Measurements from ENCODE around the gene GSAP.
"Not testable (repeated sequence)": the region's sequence is repeated elsewhere in the genome, so short reads cannot be mapped to it uniquely, and the experiment has no call there.

Gene GSAP

DNA sequence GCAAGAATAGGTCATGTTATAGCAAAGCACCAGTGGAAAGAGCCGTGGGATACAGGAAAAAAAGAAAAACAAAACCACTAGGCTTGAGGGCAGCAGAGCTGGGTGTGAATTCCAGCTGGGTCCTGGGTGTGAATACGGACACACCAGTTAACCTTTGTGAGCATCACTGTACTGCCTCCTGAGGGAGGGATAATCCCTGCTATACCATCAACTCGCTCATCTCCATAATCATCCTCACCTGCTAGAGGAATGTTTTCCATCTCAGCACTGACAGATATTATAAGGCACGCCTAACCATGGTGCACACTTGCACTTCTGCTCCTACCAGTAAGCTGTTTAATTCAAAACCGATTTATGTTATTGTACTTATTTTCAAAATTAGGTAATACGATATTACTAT, 62.2 kb downstream of the GSAP start:
- no peak for DNase-seq

DNA sequence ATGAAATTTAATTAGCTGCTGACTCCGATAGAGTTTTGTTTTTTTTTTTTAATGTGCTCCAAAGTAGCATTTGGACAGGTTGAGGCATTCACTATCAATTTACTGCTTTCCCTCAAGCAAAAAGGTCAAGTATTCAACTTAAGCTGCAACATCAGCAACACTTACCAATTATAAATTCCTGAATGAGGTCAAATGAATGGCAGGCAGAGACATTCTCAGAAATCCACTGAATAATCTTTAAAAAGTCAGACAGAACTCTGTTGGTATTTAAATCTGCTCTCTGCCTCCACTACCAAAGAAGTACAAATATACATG, 62.8 kb downstream of the GSAP start:
- DNase-seq, result no peak

DNA sequence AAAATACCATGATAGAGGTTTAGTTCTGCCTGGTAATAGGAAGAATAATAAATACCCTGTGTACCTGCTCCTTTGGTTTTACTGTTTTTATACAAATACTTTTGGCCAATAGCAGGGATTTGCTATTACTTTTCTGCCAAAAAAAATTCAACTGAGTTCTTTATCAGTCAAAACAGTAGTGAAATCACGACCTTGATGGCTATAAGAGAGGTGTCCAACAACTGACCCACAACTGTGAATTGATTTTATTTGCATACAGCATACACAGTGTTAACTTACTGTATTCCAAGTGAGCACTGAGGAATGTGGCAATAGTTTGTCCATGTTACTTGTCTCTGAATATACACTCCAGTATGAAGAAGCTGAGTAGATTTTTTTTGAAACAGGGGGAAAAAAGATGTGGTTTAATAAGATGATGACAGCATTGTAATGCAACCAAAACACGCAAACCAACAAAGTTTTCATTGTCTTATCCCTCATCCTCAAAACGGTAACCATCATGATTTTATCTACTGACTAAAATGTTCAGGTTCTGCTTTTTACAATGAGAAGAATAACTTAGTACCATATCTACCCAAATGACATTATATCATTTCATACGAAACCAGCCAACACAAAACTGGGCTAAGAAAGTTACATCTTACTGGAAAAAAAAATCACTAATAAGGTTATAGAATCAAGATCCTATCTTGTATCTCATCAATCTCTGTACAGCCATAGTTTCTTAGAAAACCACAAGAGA, 63.3 kb downstream of the GSAP start:
- no peak for DNase-seq

DNA sequence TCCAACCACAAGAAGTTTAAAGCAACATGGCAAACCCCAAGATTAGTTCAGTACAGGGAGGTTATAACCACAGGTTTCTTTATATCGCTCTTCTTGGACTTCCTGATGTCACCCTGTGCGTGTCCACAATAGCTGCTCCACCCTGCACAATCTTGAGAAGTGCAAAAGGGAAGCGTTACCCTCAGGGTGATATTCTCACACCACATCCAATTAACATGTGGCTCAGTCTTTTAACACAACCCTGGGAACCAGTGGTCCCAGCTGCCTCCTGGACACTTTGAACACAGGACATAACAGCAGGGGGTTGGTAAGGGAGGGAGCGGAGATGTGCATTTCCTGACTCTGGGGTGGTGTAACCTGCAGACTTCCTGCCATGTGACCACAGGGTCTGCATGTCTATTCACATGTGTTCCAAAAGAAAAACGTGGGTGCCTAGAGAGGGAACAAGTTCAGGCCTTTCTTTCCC, 64.6 kb downstream of the GSAP start:
- no peak for DNase-seq

DNA sequence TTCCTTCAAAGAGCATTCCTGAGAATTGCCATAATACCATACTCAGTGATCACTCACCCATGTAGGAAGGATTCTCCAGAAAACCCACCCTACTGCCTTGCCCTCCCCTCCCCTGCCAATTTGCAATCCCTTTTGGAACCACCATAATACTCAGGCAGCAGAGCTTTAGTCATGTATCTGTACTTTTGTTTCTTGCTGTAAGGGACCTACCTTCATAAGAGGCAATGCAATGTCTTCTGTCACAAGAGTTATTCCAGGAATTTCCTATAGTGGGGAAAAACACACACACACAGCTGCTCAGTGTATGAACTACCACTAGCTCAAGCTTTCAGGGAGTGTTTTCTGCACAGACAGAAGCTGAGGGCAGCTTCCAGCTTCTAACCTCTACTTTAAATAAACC, 67.0 kb downstream of the GSAP start:
- no peak for DNase-seq

DNA sequence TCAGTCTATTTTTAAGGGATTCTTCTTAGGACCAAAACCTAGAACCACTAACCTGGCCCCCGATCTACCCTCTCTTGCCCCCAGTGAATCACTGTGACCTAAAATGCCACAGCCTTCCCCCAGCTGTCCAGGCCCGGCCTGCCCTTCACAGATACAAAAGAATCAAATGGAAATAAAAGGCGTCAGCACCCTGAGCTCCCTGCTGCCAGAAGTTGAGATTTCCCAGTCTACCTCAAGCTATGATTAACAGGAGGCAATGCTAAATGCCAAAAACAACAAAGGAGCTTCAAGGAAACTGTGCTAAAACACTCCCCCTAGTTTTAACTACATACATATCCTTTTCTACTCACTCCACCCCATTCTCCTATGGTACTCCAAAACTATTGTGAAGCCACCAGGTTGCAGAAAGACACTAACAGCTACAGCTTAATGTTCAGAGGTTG, 67.8 kb downstream of the GSAP start:
- no peak for DNase-seq

DNA sequence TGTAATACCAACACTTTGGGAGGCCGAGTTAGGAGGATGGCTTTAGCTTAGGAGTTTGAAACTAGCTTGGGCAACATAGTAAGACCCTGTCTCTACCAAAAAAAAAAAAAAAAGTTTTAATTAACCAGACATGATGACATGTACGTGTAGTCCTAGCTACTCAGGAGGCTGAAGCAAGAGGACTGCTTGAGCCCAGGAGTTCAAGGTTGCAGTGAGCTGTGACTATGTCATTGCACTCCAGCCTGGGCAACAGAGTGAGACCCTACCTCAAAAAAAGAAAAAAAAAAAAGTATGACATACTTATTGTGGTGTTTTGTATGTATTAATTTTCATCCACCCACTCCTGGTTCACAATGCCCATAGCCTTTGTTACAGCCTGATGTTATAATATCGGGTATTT, 69.7 kb downstream of the GSAP start:
- DNase-seq, result no peak

DNA sequence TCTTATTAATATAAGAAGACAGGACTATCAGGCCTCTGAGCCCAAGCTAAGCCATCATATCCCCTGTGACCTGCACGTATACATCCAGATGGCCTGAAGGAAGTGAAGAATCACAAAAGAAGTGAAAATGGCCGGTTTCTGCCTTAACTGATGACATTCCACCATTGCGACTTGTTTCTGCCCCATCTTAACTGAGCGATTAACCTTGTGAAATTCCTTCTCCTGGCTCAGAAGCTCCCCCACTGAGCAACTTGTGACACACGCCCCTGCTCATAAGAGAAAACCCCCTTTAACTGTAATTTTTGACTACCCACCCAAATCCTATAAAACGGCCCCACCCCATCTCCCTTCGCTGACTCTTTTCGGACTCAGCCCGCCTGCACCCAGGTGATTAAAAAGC, 70.7 kb downstream of the GSAP start:
- not testable (repeated sequence) for DNase-seq

DNA sequence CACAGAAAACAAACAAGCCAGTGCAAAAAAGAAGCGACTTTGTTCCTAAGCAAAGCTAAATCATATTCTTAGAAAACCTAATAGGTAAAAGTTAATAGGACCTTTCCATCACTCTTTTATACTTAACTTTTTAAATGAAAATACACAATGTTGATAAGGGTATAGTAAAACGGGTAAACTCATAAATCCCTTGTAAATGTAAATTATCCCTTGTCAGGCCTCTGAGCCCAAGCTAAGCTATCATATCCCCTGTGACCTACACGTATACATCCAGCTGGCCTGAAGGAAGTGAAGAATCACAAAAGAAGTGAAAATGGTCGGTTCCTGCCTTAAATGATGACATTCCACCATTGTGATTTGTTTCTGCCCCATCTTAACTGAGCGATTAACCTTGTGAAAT, 76.4 kb downstream of the GSAP start:
- no peak for DNase-seq

DNA sequence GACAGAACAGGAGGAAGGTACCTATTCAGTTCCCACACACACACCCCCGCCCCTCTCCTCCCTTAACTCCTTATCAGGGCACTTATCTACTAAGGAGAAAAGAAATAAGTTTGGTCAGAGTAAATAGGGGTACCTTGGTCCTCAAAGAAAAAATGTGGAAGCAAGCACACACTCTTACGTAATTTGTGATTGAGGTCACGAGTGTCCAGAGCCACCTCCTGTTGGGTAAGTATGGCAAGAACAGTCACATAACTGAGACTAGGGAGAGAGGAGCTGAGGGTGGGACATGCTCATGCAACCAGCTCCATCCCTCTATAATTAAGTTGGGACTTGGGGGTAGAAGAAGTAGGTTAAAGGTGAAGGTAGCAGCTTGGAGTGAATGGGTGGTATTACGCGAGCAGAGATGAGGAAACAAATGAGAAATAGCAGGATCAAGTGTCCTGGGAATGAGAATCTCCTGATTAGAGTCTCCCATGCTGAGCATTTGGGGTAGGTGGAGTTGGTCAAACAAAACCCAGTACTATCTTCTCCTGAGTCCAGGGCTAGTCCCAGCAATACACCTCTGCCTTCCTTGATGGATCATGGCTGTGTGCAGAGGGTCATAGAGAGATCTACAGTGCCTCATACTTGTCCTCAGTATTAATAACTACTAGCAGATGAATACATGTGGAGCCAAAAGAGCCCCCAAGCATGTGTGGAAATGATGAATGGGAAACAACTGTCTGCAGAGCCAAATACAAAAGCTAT, 77.1 kb downstream of the GSAP start:
- no peak for DNase-seq

DNA sequence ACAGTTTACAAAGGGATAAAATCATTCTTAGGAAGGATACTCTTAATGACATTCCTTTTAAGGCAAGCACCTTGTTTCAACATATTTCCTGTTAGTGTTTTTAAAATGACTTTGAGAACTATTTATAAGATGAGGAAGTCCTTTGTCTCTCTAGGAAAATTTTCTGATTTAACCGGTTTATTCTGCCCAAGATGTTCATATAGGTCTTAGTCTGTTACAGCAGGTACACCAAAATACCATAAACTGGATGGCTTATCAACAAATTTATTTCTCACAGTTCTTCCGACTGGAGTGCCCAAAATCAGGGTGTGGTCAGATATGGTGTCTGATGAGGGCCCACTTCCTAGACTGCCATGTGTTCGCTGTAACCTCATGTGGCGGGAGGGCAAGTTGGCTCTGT, 77.9 kb downstream of the GSAP start:
- no peak for DNase-seq

DNA sequence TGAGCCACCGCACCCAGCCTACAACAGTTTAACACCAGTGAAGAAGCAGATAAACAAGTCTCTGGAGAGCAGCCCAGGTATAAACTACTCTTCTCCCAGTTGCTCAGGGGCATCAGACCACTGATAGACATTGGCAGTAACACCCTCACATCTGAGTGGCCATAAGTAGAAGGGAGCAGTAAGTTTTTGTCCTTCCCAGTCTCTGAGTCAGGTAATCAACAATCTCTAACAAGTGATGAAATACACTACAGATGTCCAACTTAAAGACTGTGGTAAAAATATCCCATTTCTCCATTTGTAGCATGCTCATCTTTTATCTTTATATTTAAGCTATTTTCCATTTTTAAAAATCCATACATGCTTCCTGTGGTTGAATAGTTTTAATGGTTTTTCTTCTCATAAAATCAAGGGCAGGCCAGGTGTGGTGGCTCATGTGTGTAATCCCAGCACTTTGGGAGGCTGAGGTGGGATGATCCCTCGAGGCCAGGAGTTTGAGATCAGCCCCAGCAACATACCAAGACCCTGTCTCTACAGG, 78.6 kb downstream of the GSAP start:
- no peak for DNase-seq

DNA sequence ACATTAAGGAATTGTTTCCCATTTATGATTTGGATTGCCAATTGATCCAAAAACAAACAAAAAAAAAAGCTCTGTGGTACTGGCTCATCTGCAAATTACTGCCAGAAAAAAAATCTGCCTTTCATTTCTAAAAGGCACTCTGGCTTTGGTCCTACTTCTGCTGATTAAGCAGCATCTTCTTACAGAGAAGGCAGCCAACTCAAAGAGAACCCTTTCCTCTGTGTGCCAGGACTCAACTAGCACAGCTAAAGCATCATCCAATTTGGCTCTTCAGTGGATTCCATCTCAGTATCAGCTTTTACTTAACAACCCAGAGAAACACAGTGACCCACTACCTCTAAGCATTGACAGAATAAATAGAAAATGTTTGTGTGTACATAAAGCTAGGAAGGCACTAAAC, 80.6 kb downstream of the GSAP start:
- no peak for DNase-seq

DNA sequence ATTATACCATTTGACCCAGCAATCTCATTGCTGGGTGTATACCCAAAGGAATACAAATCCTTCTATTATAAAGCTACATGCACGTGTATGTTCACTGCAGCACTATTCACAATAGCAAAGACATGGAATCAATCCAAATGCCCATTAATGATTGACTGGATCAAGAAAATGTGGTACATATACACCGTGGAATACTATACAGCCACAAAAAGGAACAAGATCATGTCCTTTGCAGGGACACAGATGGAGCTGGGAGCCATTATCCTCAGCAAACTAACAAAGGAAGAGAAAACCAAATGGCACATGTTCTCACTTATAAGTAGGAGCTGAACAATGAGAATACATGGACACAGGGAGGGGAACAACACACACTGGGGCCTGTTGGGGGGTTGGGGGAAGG, 82.1 kb downstream of the GSAP start:
- DNase-seq, result not testable (repeated sequence)

DNA sequence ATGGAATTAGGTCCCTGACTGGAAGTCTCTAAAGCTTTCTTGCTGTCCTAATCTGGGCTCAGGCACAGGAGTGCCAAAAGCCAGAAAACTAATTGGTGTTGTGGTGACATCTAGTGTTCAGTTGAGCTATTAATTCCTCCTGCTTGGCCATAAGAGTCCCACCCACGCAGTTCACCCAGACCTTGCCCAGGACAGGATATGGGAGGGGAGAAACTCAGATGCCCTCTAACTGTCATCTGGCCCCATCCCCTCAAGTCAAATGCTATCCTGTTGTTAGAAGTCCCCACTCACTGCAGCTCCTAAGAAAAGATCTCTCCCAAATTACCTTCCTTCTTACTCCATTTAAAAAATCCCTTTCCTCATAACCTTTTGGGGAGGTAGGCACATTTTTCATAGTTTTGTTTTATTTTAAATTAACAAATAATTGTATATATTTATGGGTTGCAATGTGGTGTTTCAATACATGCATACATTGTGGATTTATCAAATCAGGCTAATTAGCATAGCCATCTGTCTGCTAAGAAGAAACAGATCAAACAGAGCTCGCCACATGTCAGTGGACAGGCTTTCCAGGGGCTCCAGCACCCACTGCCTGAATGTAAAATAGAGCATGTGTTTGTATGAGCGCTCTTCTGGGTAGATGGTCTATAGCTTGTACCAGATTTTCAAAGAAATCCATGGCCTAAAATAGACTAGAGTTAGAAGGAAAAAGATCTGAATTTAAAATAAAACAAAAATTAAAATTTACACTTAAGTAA, 84.0 kb downstream of the GSAP start:
- peak; percentile 21 for DNase-seq

DNA sequence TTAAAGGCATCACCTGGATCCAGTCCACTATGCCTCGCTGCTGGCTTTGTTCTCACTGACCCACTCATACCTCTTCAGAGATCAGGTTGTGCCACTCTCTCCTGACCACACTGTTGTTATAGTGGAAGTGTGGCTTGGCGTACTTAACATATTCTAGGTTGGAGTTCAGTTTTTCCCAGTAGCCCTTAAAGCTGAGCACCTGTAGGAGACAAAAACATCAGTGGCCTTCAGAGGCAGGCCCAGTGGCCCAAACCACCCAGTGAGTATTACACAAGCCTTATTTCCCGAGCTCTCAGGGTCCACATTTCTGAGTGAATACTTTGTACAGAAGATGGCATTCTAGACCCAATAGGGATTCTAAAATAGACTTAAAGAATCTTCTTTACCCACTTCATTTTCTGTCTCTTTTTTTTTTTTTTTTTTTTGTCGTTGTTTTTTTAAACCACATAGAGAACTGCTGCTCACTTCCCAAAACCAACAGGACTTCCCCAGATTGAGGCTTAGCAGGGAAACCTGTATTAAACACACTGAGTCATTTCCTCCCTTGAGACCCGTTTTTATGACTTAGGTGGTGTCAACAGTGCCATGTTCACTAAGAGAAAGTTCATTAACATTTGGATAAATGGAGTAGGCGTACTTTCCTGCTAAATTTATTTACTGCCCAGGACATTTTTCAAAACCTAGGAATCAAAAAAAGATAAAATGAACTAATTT, 85.8 kb downstream of the GSAP start:
- peak; percentile 31 for DNase-seq

DNA sequence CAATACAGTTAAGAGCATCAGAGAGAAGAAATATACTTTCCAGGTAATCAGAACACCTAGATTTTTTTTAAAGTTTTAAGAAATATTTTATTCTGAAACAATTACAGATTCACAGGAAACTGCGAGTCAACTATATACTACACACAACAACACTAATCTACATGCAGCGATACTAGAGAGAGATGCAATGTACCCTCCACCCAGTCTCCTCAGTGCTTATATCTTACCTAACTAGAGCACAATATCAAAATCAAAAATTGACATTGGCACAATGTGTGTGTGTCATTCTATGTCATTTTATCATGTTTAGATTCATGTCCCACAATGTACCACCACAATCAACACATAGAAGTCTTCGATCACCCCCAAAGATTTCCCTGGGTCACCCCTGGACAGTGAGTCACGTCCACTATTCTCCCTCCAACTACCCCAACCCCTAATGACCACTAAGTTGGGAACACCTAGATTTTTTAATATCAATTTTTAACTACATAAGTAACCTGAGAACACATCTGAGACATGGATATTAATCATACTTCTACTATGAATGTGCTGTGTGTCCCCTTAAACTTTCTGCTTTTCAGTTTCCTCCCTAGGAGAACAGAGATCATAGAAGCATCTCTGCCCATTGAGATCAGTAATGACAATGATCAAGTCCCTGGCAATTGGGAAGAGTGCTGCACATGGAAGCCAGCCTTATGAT, 86.5 kb downstream of the GSAP start:
- DNase-seq, result no peak

DNA sequence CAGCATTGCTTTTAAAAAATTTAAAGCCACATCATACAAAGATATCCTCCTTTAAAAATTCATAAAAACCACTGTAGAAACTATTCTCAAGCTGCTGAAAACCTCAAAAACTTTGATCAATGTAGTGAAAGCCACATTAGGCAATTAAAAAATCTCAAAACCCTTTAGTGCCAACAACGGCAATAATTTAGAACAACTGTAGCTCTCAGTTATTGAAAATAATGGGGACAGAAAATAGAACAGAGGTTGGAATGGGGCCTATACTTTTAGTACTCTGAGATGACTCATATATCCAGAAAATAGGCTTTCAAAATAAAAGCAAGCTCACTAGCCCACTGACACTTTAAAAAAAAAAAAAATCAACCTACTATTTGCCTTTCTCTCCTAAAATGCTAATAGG, 87.5 kb downstream of the GSAP start:
- DNase-seq, result no peak

DNA sequence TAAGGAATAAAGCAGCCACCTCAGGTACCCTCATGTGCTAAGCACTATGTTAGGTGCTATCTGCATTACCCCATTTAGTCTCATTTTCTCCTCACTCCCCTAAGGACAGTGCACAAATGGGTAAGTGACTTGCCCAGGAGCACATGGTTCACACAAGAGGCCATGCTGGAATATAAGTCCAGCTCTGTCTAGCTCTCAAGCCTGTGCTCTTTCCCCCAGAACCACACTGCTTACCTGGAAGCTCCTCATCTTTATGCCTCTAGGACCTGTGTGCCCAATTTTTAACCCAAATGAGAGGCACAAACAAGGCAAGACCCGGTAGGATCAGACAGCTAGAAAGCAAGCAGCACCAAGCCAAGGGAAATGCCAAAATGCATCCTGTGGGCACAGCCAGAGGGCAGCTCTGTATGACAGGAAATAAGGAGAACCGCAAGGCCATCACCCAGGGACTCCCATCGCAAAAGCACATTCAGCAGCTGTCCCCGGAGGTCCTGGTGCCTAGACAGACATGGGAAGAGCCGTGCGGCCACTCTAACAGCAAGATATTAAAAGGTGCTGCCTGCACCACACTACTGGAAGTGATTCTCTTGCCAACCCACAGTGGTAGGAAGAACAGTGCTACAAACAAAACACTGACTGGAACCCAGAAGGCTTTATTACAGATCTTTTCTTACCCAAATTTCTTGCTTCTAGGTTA, 88.1 kb downstream of the GSAP start:
- no peak for DNase-seq

DNA sequence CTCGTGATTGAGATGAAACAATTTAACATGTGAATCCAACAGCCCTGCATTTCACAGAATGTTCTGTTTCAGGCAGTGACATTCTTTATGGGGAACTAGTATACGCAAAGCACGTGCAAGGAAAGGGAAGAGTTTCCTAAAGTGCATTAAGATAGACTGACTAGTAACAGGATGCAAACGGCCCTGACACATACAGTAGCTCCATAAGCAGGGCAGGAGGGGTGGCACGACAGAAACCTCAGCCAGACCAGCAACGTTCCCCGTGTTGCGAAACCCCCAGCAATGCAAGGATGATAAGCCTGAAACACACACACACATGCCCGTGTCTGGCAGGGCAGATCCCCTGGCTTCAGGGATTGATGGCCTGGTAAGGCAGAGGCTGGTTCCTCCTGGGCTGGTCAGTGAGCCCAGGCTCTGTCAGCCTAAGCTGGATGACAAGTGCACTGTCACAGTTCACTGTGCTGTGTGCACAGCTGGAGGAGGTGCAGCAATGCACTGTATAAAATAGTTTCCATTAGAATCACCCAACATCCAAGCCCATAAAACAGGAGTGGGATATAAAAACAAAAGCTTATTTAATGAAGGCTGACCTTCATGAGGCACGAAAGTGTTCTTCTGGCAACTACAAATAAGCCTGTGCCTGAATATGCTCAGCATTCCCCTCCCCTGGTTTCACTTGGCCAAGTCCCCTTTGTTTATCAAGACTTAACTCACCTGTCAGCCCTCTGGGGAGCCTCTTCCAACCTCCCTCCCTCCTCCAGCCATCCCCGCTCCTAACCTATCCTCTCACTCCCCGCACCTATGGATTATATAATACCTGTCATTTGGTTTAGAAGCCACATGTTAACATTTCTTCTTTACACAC, 88.8 kb downstream of the GSAP start:
- DNase-seq, result no peak

DNA sequence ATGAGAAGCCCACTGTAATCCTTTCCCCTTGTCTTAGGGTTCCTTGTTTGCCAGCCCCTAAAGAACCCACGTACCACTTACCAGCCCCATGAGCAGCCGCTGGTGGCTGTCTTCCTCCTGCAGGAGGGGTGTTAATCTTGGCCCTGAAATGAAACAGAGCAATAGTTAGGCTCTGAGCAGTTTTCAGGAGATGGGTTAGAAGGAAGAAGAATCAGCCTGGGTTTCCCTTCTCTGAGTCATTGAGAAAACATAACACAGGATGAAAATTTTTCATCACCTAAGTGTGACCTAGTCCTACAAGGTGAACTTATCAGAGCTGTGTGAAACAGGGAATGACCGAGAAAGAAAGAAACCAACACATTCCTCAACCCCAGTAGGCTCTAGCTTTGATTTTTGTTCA, 90.0 kb downstream of the GSAP start:
- DNase-seq, result no peak
